ENCODE results near the gene RAX2.
A peak's percentile ranks its signal among the peaks of the same experiment; 100 is the strongest.

RAX2 gene

DNA sequence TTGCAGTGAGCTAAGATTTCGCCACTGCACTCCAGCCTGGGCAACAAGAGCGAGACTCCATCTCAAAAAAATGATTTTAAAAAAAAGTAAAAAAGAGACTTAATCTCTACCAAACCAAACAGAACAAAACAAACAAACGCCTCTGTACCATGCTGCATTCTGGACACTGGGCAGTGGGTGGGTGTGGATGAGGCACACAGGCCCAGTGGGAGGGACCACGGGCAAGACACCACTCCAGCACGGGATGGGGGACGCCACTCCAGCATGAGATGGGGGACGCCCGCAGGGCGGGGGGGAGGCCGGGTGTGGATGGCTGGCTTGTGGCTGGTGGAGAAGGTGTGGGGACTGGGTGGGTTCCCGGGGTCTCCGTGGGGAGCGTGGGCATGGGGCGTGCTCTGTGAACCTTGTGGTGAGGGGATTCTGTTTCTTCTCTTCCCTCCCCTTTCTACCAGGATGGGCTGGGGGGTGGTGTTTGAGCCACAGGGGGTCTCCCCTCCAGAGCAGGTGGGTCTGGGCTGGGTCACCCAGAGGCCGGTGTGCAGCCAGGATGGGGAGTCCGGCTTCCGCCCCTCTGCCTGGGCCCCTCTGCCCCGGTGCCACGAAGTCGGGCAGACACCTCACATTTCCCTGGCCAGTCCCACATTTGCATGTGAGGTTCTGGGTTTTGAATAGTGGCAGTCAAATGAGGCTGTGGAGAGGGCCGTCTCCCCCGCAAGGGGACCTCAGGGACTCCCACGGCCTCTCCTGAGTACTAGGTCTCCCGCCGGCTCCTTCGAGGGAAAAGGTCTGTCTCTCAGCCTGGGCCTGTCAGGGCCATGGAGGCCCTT lies 38.1 kb upstream of the RAX2 start:
- H3K4me1 ChIP-seq (ENCODE audit: control insufficient read depth, insufficient read depth, low read length) = no peaks in the 10 kb centered on the region

DNA sequence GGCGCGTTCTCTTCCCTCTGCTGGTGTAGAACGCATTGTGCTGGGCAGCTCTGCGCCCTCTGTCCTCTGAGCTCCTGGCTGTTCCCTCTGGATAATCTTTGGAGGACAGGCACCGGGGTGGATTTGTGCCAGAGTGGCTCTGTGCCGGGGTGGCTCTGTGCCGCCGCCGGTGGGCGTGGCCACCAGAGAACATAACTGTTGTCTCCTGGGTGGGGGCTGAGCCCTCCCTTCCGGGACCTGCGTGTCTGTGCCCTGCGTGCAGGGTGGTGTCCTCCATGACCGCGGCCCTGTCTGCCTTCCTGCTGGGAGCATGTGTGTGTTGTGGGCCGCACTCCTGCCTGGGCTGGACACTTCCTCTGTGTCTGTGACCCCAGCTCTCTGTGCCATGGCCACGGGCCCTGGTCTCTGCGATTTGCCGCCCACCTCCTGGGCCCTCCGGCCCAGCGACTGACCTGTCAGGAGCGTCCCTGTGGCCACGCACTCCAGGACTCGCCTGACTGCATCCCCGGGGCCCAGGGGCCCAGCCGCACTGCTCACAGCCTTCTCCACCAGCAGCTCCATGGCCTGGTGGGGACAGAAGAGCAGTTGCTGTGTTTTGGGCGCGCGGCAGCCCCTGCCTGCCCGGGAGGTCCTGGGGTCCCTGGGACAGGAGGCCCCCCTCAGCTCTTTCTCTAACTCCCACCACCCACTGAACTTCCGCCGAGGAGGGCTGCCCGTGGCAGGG lies 36.6 kb upstream of the RAX2 start:
- H3K4me3 ChIP-seq (ENCODE audit: low read depth, low read length) = no peak overlapping the region
- no peaks in the 10 kb centered on the region for H3K27me3 ChIP-seq (ENCODE audit: control insufficient read depth, insufficient read depth, low read length)
- no peaks in the 10 kb centered on the region for H3K4me1 ChIP-seq (ENCODE audit: control insufficient read depth, insufficient read depth, low read length)
- H3K36me3 ChIP-seq (ENCODE audit: control insufficient read depth, insufficient read depth, low read length) = no peaks in the 10 kb centered on the region
- no peak overlapping the region for H3K9ac ChIP-seq (ENCODE audit: low read depth, low read length)
- no peaks in the 10 kb centered on the region for H3K9me3 ChIP-seq (ENCODE audit: control insufficient read depth, insufficient read depth, low read length)

More for the DNA sequence above, 38.1 kb upstream of the RAX2 start:
- no peak overlapping the region for H3K9ac ChIP-seq (ENCODE audit: low read depth, low read length)
- no peaks in the 10 kb centered on the region for H3K9me3 ChIP-seq (ENCODE audit: control insufficient read depth, insufficient read depth, low read length)
- H3K27me3 ChIP-seq (ENCODE audit: control insufficient read depth, insufficient read depth, low read length) = no peaks in the 10 kb centered on the region
- H3K4me3 ChIP-seq (ENCODE audit: low read depth, low read length) = no peak overlapping the region
- H3K36me3 ChIP-seq (ENCODE audit: control insufficient read depth, insufficient read depth, low read length) = no peaks in the 10 kb centered on the region

DNA sequence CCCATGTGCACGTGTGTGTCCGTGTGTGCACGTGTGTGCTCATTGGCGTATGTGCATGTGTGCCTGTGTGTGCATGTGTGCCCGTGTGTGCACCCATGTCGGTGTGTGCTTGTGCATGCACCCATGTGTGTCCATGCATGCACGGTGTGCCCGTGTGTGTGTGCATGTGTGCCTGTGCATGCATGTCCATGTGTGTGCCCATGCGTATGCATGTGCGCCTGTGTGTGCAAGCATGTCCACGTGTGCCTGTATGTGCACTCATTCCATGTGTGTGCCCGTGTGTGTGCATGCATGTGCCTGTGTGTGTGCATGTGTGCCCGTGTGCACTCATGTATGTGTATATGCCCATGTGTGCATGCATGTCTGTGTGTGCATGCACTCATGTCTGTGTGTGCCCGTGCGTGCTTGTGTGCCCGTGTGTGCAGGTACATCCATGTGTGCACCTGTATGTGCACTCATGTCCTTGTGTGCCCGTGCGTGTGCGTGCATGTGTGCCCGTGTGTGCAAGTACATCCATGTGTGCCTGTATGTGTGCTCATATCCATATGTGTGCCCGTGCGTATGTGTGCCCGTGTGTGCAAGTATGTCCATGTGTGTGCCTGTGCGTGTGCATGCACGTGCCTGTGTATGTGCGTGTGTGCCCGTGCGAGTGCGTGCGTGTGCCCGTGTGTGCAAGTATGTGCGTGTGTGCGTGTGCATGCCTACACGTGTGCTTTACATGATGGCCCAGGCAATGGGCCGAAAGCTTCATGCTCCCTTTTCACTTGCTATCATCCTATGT lies 35.7 kb upstream of the RAX2 start:
- H3K36me3 ChIP-seq (ENCODE audit: control insufficient read depth, insufficient read depth, low read length) = no peaks in the 10 kb centered on the region
- no peaks in the 10 kb centered on the region for H3K27me3 ChIP-seq (ENCODE audit: control insufficient read depth, insufficient read depth, low read length)
- H3K4me1 ChIP-seq (ENCODE audit: control insufficient read depth, insufficient read depth, low read length) = no peaks in the 10 kb centered on the region
- no peaks in the 10 kb centered on the region for H3K9me3 ChIP-seq (ENCODE audit: control insufficient read depth, insufficient read depth, low read length)
- no peak overlapping the region for H3K4me3 ChIP-seq (ENCODE audit: low read depth, low read length)
- no peak overlapping the region for H3K9ac ChIP-seq (ENCODE audit: low read depth, low read length)

DNA sequence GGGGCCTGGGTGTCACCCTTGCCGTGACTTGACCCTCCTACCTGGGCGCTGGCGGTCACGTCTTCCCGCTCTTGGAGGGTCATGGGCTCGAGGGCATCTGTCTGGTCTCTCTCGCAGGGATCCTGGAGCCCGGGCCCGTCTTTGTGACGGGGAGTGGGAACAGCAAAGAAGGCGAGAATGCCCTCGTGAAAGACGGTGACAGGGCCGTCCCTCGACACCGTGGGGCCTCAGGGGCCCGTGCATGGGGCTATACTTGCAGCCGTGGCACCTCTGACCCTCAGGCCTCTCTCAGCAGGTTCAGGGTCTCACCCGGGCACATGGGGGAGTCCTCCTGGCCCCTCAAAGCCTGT lies 35.1 kb upstream of the RAX2 start:
- Histone ChIP-seq H3K4me1 (ENCODE audit: control insufficient read depth, insufficient read depth, low read length) (no peaks in the 10 kb centered on the region), H3K4me3 (ENCODE audit: low read depth, low read length) (no peak overlapping the region), H3K27me3 (ENCODE audit: control insufficient read depth, insufficient read depth, low read length) (peaks cover under 1% of the 10 kb centered on the region), H3K36me3 (ENCODE audit: control insufficient read depth, insufficient read depth, low read length) (no peaks in the 10 kb centered on the region), H3K9me3 (ENCODE audit: control insufficient read depth, insufficient read depth, low read length) (no peaks in the 10 kb centered on the region), H3K9ac (ENCODE audit: low read depth, low read length) (no peak overlapping the region)

DNA sequence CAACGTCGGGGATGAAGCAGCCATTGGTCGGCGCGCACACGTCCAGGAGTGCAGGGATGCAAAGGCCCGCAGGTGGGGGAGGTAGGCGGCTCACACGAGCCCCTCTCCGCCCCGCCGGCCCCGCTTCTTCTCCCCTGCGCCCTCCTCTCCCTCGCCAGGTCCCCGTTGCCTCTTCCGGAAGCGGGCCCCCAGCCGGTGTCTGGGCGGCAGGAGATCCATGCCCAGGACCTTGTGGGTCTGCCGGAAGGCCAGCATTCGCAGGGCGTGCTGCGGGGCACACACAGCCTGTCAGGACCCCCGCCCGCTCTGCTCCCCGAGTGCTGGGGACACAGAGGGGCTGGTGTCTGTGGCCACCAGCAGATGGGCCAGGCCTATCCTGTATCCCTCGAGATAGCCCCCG lies 33.8 kb upstream of the RAX2 start:
- Histone ChIP-seq H3K4me1 (ENCODE audit: control insufficient read depth, insufficient read depth, low read length) (no peaks in the 10 kb centered on the region), H3K9me3 (ENCODE audit: control insufficient read depth, insufficient read depth, low read length) (no peaks in the 10 kb centered on the region), H3K9ac (ENCODE audit: low read depth, low read length) (no peak overlapping the region), H3K4me3 (ENCODE audit: low read depth, low read length) (no peak overlapping the region), H3K36me3 (ENCODE audit: control insufficient read depth, insufficient read depth, low read length) (no peaks in the 10 kb centered on the region), H3K27me3 (ENCODE audit: control insufficient read depth, insufficient read depth, low read length) (peaks cover 5% of the 10 kb centered on the region)

DNA sequence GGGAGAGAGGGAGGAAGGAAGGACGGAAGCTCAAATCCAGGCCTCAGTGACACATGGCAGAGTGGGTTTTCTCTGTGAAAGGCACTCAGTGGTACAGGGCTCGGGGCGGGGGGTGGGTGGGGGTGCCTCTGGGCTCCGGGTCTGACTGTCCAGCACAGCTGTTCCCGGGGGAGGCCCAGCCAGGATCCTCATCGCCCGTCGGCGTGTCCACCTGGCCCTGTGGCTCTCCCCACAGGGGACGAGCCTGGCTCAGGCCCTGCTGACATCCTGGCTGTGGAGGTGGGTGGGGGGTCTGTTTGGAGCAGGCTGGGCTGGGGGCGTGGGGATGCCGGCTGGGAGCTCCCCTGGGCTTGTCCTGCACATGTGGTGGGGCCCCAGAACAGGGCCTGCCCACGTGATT lies 32.4 kb upstream of the RAX2 start:
- H3K9ac ChIP-seq (ENCODE audit: low read depth, low read length) = no peak overlapping the region
- no peaks in the 10 kb centered on the region for H3K9me3 ChIP-seq (ENCODE audit: control insufficient read depth, insufficient read depth, low read length)
- no peaks in the 10 kb centered on the region for H3K4me1 ChIP-seq (ENCODE audit: control insufficient read depth, insufficient read depth, low read length)
- H3K4me3 ChIP-seq (ENCODE audit: low read depth, low read length) = no peak overlapping the region
- H3K36me3 ChIP-seq (ENCODE audit: control insufficient read depth, insufficient read depth, low read length) = no peaks in the 10 kb centered on the region
- peaks cover 5% of the 10 kb centered on the region for H3K27me3 ChIP-seq (ENCODE audit: control insufficient read depth, insufficient read depth, low read length)

DNA sequence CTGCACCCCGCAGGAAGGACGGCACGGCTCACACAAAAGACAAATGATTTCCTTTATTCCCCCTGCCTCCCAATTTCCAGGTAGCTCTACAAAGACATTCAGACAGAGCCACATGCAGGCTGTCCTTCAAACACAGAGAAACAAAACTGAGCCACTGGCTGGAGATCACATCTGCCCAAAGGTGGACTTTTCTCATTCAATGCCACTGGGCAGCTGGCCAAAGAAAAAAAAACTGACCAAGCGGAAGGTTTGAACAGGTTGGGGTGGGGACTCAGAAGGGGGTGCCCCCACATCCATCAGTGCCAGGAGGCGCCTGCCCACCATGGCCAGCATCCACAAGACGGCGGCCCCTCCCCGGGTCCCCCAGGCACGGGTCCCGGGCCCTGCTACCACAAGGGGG lies 32.0 kb upstream of the RAX2 start:
- H3K9me3 ChIP-seq (ENCODE audit: control insufficient read depth, insufficient read depth, low read length) = no peaks in the 10 kb centered on the region
- H3K4me3 ChIP-seq (ENCODE audit: low read depth, low read length) = no peak overlapping the region
- H3K9ac ChIP-seq (ENCODE audit: low read depth, low read length) = no peak overlapping the region
- no peaks in the 10 kb centered on the region for H3K4me1 ChIP-seq (ENCODE audit: control insufficient read depth, insufficient read depth, low read length)
- H3K27me3 ChIP-seq (ENCODE audit: control insufficient read depth, insufficient read depth, low read length) = peaks cover 5% of the 10 kb centered on the region
- H3K36me3 ChIP-seq (ENCODE audit: control insufficient read depth, insufficient read depth, low read length) = no peaks in the 10 kb centered on the region

DNA sequence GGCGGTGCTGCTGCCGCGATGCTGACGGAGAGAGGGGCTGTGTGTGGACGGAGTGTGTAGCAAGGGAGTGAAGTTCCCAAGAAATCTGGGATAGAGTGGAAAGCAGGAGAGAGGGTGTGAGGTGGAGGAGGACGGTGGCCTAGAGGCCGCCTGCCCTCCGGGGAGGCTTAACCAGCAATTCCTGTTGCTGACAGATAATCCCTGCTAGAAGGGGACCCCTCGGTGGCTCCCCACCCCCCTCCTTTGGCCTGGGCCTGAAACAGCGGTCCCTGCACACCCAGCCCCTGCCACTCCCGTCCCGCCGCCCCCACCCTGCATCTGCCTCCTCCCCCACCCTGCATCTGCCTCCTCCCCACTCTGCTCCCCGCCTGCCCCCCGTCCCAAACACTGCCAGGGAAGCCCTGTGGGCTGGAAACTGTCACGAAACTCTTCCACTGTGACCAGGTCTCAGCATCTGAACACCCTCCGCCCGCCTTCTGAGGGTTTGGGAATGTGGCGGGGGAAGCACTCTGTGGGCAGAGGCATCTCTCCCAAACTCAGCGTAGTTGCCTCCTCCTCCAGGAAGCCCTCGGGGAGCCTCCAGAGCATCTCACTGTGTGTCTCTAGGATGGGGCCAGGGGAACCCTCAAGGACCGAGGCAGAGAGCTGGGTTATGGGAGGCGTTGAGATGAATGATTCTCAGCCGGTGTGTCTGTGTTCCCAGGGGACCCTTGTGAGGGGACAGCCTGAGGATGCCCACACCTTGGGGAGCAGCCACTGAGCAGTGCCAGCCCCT lies 31.3 kb upstream of the RAX2 start:
- no peaks in the 10 kb centered on the region for H3K9me3 ChIP-seq (ENCODE audit: control insufficient read depth, insufficient read depth, low read length)
- H3K4me3 ChIP-seq (ENCODE audit: low read depth, low read length) = no peak overlapping the region
- H3K27me3 ChIP-seq (ENCODE audit: control insufficient read depth, insufficient read depth, low read length) = peaks cover 5% of the 10 kb centered on the region
- no peaks in the 10 kb centered on the region for H3K4me1 ChIP-seq (ENCODE audit: control insufficient read depth, insufficient read depth, low read length)
- no peaks in the 10 kb centered on the region for H3K36me3 ChIP-seq (ENCODE audit: control insufficient read depth, insufficient read depth, low read length)
- no peak overlapping the region for H3K9ac ChIP-seq (ENCODE audit: low read depth, low read length)

DNA sequence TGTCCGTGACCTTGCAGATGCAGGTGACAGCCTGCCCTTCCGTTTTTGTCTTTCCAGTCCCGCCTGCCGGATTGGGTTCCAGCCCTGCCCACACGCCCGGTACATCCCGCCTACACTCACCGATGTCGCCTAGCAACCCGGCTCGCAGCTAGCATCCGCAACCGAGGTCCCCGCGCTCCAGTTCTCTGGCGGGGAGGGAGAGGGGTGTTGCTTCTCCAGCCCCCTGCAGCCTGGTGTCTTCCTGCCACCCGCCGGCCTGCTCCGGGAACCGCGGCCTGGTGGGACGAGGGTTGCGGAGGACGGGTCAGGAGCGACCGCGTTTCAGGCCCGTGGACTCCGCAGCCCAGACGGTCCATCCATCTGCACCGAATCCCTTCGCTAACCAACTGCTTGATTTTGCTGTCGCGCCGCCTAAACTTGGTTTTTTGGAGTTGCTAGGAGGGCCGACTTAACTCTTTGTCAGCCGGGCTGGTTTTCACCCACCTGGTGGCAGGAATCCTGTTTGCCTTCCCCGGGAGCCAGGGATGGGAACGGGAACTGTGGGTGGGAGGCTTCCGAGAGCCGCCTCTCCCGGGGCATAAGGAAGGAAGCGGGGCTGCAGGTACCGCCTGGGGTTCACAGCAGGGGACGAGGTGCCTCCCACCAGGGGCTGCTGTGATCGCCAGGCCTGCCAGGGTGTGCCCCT lies 29.5 kb upstream of the RAX2 start:
- H3K36me3 ChIP-seq (ENCODE audit: control insufficient read depth, insufficient read depth, low read length) = no peaks in the 10 kb centered on the region
- H3K9ac ChIP-seq (ENCODE audit: low read depth, low read length) = no peak overlapping the region
- H3K27me3 ChIP-seq (ENCODE audit: control insufficient read depth, insufficient read depth, low read length) = peaks cover 5% of the 10 kb centered on the region
- H3K4me3 ChIP-seq (ENCODE audit: low read depth, low read length) = peak overlapping the region; percentile 58
- H3K9me3 ChIP-seq (ENCODE audit: control insufficient read depth, insufficient read depth, low read length) = no peaks in the 10 kb centered on the region
- no peaks in the 10 kb centered on the region for H3K4me1 ChIP-seq (ENCODE audit: control insufficient read depth, insufficient read depth, low read length)

DNA sequence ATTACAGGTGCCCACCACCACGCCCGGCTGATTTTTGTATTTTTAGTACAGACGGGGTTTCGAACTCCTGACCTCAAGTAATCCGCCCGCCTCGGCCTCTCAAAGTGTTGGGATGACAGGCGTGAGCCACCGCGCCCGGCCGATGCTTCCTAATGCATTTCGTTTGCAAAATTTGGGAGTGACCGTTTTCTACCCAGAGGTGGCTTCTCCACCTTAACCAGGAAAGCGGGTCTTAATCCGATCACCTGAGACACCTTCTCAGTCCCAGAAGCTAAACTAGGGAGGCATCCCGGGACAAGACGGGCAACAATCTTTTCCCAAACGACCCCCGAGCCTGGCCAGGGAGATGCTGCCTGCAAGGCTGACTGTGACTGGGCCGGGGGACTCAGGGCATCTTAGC lies 29.0 kb upstream of the RAX2 start:
- H3K27me3 ChIP-seq (ENCODE audit: control insufficient read depth, insufficient read depth, low read length) = peaks cover 5% of the 10 kb centered on the region
- no peaks in the 10 kb centered on the region for H3K36me3 ChIP-seq (ENCODE audit: control insufficient read depth, insufficient read depth, low read length)
- no peaks in the 10 kb centered on the region for H3K9me3 ChIP-seq (ENCODE audit: control insufficient read depth, insufficient read depth, low read length)
- no peaks in the 10 kb centered on the region for H3K4me1 ChIP-seq (ENCODE audit: control insufficient read depth, insufficient read depth, low read length)
- H3K4me3 ChIP-seq (ENCODE audit: low read depth, low read length) = peak overlapping the region; percentile 58
- no peak overlapping the region for H3K9ac ChIP-seq (ENCODE audit: low read depth, low read length)

DNA sequence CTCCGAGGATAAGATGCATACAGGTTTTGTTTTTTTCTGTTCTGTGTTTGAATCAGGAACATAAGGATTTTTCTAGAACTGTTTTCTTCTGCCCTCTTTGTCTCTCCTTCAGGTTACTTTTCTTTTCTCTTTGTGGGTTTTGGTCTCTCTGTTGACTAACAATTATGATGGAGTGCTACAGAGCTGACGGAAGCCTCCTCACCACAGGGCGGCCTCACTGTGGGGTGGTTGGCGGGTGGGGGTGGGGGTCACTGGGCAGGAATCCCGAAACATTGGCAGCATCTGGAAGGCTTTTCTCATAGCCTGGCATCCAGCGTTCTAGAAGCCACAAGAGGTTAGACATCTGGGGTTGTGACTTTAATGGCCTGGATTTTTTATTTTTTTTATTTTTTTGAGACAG lies 26.1 kb upstream of the RAX2 start:
- Histone ChIP-seq H3K27me3 (ENCODE audit: control insufficient read depth, insufficient read depth, low read length) (peaks cover 5% of the 10 kb centered on the region), H3K4me1 (ENCODE audit: control insufficient read depth, insufficient read depth, low read length) (no peaks in the 10 kb centered on the region), H3K4me3 (ENCODE audit: low read depth, low read length) (no peak overlapping the region), H3K36me3 (ENCODE audit: control insufficient read depth, insufficient read depth, low read length) (no peaks in the 10 kb centered on the region), H3K9me3 (ENCODE audit: control insufficient read depth, insufficient read depth, low read length) (no peaks in the 10 kb centered on the region), H3K9ac (ENCODE audit: low read depth, low read length) (no peak overlapping the region)

Data from iPS-15b (cell line).